ENCODE measurements around the gene MYH15. TPM values are rescaled to one million over a fixed set of nuclear protein-coding genes. Genes with fewer than 3 reads are reported as not detected.
A peak's percentile ranks its signal among the peaks of the same experiment; 100 is the strongest.

The MYH15 gene
- total and polyA plus RNA-seq, 2 experiments from 2014 or later: 1.5 TPM

DNA sequence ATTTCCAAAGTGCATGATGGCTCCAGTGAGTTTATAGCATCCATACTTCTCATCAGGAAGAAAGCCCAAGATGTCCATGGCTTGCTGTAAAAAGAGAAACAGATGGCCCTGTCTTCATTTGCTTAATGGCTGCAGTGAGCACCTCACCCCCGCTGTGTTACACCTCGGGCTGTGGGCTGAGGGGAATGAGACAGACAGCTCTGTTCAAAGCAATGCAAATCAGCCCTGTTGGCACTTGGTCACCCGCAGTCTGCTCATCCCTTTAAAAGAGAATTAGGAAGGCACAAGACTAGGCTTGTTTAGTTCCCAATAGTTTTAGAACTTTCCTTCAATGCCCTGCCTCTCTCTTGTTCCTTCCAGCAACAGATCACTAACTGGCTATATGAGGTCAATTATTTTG, 25.2 kb downstream of the MYH15 start:
- Histone ChIP-seq H3K79me2 (no peaks in the 10 kb centered on the region), H3K27me3 (no peaks in the 10 kb centered on the region), H3K9me2 (replicated peaks; ENCODE audit: insufficient read depth) (no peaks in the 10 kb centered on the region), H3K27ac (no peak overlapping the region), H3K36me3 (replicated peaks; ENCODE audit: insufficient read depth, low read depth) (no peaks in the 10 kb centered on the region), H3K9me3 (ENCODE audit: low read depth) (no peaks in the 10 kb centered on the region), H4K20me1 (ENCODE audit: insufficient read depth, poor library complexity, severe bottlenecking) (no peaks in the 10 kb centered on the region), H3K4me3 (no peak overlapping the region), H3K4me2 (no peak overlapping the region), H2AFZ (no peak overlapping the region), H3K4me1 (ENCODE audit: insufficient read depth) (peaks cover 7% of the 10 kb centered on the region)
- 35% methylated on average over 3 of the region's 3 CpGs for WGBS (ENCODE audit: low lambda C conversion rate, missing lambda C conversion rate)
- no peak for DNase-seq (ENCODE audit: low spot score)
- TF ChIP-seq EZH2phosphoT487 (IDR thresholded peaks at IDR 0.05; ENCODE audit: low read depth, severe bottlenecking, unreplicated experiment) (no peak), EZH2 (IDR thresholded peaks at IDR 0.05; ENCODE audit: borderline replicate concordance) (no peak)
- TF ChIP-seq, protein P1, sequence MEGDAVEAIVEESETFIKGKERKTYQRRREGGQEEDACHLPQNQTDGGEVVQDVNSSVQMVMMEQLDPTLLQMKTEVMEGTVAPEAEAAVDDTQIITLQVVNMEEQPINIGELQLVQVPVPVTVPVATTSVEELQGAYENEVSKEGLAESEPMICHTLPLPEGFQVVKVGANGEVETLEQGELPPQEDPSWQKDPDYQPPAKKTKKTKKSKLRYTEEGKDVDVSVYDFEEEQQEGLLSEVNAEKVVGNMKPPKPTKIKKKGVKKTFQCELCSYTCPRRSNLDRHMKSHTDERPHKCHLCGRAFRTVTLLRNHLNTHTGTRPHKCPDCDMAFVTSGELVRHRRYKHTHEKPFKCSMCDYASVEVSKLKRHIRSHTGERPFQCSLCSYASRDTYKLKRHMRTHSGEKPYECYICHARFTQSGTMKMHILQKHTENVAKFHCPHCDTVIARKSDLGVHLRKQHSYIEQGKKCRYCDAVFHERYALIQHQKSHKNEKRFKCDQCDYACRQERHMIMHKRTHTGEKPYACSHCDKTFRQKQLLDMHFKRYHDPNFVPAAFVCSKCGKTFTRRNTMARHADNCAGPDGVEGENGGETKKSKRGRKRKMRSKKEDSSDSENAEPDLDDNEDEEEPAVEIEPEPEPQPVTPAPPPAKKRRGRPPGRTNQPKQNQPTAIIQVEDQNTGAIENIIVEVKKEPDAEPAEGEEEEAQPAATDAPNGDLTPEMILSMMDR (IDR thresholded peaks at IDR 0.05; ENCODE audit: poor library complexity): no peak

DNA sequence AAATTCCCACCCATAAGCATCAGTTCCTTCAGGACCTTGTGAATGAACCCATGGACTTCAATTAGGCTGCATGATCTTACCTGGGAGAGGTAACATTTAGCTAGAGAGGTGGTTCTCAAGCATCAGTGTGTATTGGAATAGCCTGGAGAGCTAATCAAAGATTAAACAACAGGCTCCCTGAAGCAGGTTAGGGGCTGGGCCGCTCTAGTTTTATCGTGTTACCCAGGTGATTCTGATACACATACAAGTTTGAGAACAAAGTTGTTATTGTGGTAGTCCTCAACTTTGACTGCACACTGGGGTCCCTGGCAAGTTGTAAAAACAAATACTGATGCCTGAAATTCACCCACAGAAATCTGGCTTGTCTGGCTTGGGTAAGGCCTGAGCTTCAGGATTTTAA, 31.2 kb downstream of the MYH15 start:
- Histone ChIP-seq H3K36me3 (replicated peaks; ENCODE audit: insufficient read depth, low read depth) (no peaks in the 10 kb centered on the region), H3K9me2 (replicated peaks; ENCODE audit: insufficient read depth) (no peaks in the 10 kb centered on the region), H3K4me3 (no peak overlapping the region), H4K20me1 (ENCODE audit: insufficient read depth, poor library complexity, severe bottlenecking) (no peaks in the 10 kb centered on the region), H3K79me2 (no peaks in the 10 kb centered on the region), H3K27ac (no peak overlapping the region), H3K9me3 (ENCODE audit: low read depth) (no peaks in the 10 kb centered on the region), H2AFZ (no peak overlapping the region), H3K27me3 (no peaks in the 10 kb centered on the region), H3K4me1 (ENCODE audit: insufficient read depth) (no peaks in the 10 kb centered on the region), H3K4me2 (no peak overlapping the region)
- TF ChIP-seq EZH2phosphoT487 (IDR thresholded peaks at IDR 0.05; ENCODE audit: low read depth, severe bottlenecking, unreplicated experiment): no peak
- TF ChIP-seq, protein P1 (IDR thresholded peaks at IDR 0.05; ENCODE audit: poor library complexity): no peak
- TF ChIP-seq EZH2 (IDR thresholded peaks at IDR 0.05; ENCODE audit: borderline replicate concordance): no peak
- 68% methylated on average over 2 of the region's 2 CpGs for WGBS (ENCODE audit: low lambda C conversion rate, missing lambda C conversion rate)
- no peak for DNase-seq (ENCODE audit: low spot score)

- TF ChIP-seq EZH2 (IDR thresholded peaks at IDR 0.05; ENCODE audit: borderline replicate concordance): no peak
- TF ChIP-seq, protein P1 (IDR thresholded peaks at IDR 0.05; ENCODE audit: poor library complexity): peak; percentile 87
- no peak overlapping the region for H2AFZ ChIP-seq
- 23% methylated on average over 4 of the region's 4 CpGs for WGBS (ENCODE audit: low lambda C conversion rate, missing lambda C conversion rate)
- H3K27me3 ChIP-seq: no peaks in the 10 kb centered on the region
- H3K9me2 ChIP-seq (replicated peaks; ENCODE audit: insufficient read depth): no peaks in the 10 kb centered on the region
- no peaks in the 10 kb centered on the region for H3K9me3 ChIP-seq (ENCODE audit: low read depth)
- no peak overlapping the region for H3K4me2 ChIP-seq
- DNase-seq (ENCODE audit: low spot score): peak; percentile 74
- H3K27ac ChIP-seq: no peak overlapping the region
- H3K4me3 ChIP-seq: no peak overlapping the region
- no peaks in the 10 kb centered on the region for H3K4me1 ChIP-seq (ENCODE audit: insufficient read depth)
- H3K36me3 ChIP-seq (replicated peaks; ENCODE audit: insufficient read depth, low read depth): no peaks in the 10 kb centered on the region
- no peaks in the 10 kb centered on the region for H3K79me2 ChIP-seq
- no peaks in the 10 kb centered on the region for H4K20me1 ChIP-seq (ENCODE audit: insufficient read depth, poor library complexity, severe bottlenecking)
These were observed 32.8 kb downstream of the MYH15 start for GRCh38 chr3:108477511-108478147.

Measured in hepatocyte (in vitro differentiated cells).